Measurements from ENCODE around the gene BST2.

- TF ChIP-seq MYC (IDR thresholded peaks at IDR 0.05; ENCODE audit: low read depth, low read length) (no peak), CTCF (IDR thresholded peaks at IDR 0.05; ENCODE audit: low read depth, low read length) (no peak), POLR2A (IDR thresholded peaks at IDR 0.05; ENCODE audit: extremely low read depth, insufficient read length) (no peak), MAX (IDR thresholded peaks at IDR 0.05; ENCODE audit: low read depth, low read length) (no peak)
Measured at GRCh38 chr19:17357078-17357666, 48.3 kb downstream of the BST2 start.

Data from NB4 (cell line).